ENCODE measurements around the gene FILIP1L.

DNA sequence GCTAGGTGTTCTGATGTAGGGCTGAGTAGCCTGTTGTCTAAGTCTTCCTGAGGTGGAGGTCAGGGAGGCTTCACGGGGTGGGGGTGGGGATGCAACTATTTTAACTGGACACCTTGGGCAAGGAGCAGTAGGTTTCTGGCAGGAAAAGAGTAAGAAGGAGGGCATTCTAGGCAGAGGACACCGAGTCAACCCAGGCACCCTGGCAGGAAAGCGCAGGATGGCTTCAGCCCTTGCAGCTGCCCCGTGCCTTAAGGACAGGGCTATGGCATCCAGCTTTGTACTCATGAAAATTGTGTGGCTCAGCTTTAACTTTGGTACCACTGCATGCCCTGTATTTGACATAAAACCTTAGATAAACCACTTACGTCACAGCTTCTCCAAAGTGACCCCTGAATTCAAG lies 6.4 kb upstream of the FILIP1L start:
- TF ChIP-seq, protein P1, sequence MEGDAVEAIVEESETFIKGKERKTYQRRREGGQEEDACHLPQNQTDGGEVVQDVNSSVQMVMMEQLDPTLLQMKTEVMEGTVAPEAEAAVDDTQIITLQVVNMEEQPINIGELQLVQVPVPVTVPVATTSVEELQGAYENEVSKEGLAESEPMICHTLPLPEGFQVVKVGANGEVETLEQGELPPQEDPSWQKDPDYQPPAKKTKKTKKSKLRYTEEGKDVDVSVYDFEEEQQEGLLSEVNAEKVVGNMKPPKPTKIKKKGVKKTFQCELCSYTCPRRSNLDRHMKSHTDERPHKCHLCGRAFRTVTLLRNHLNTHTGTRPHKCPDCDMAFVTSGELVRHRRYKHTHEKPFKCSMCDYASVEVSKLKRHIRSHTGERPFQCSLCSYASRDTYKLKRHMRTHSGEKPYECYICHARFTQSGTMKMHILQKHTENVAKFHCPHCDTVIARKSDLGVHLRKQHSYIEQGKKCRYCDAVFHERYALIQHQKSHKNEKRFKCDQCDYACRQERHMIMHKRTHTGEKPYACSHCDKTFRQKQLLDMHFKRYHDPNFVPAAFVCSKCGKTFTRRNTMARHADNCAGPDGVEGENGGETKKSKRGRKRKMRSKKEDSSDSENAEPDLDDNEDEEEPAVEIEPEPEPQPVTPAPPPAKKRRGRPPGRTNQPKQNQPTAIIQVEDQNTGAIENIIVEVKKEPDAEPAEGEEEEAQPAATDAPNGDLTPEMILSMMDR (IDR thresholded peaks at IDR 0.05): no peak
- no peak for TF ChIP-seq POLR2A (IDR thresholded peaks at IDR 0.05)

Data from stomach (tissue), 4 donors.